Measurements from ENCODE around the gene KCNIP3.

Gene KCNIP3

DNA sequence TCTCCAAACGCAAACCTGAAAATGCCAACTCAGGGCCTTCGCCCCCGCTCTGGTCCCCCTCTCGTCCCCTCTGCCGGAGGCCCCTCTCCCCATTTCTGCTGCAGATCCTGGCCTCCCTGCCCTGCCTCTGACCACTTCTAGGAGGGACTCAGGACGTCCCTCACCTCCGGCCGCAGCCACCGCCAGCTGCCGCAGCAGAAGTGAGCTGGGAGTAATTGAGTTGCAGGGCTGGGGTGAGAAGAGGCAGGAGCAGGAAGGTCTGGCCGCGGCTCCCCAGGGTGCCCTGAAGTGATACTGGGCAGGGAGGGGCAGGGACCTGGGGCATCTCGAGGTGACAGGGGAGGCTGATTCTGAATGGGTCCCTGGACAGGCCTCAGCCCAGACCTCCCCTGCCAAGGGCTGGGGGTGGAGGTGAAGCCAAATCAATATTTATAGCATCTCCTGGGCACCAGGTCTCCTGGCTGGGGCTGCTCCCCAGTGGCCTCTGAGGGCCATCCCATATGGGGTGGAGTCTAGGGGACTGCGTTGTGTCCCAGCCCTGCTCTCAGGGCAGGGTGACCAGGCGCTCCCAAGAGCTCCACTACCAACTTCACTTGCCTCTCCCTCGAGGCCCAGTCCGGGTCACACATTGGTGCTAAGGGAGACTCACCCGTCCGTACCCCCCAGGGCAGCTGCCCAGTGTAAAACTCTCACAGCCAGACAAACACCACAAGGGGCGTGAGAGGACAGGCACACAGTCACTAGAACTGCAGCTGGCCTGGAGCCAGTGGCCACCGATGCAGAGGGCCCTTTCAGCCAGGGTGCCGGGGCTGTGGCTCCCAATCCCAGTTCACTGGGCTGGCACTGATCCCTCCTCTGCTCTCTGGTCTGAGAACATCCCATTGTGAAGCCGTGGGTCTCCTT, 33.0 kb downstream of the KCNIP3 start:
- no peak for DNase-seq (ENCODE audit: low read depth)

DNA sequence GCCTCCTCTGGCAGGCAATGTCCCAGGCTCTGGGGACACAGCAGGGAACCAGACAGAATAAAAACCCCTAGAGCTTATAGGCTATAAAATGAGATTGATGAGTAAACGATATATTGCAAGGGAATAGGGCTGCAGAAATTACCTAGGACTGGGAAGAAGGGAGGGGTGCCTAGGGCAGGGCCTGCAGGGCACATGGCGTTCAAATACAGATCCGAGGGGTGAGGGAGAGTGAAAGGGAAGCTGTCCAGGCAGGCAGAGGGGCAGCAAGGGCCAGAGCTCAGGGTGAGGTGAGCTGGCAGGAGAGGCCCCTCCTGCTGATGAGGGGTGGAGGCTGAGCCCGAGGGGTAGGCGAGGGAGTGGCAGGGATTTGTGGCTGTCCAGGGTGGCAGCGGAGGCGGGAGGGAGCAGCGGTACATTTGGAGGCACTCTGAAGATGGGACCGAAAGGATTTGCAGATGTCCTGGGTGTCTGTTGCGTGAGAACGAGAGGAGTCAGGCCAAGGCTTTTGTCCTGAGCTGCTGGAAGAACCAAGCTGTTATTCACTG, 33.7 kb downstream of the KCNIP3 start:
- DNase-seq (ENCODE audit: low read depth): no peak

DNA sequence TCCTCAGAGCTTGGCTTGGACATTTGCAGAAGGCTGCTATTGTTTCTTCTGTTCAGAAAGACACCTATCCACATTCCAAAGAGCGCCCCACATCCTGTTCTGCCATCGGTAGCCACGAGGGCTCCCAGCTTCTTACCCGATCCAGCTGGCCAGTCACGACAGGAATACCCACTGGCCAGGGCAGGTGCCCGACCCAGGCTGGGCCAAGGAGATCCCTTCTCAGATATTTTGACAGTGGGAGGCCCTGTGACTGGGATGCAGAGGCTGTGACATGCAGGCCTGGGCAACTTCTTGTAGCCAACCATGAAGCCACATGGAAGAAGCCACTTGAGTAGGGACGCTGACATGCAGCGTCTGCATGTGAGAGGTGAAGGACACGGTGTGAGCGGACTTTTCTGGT, 34.5 kb downstream of the KCNIP3 start:
- DNase-seq (ENCODE audit: low read depth): no peak

DNA sequence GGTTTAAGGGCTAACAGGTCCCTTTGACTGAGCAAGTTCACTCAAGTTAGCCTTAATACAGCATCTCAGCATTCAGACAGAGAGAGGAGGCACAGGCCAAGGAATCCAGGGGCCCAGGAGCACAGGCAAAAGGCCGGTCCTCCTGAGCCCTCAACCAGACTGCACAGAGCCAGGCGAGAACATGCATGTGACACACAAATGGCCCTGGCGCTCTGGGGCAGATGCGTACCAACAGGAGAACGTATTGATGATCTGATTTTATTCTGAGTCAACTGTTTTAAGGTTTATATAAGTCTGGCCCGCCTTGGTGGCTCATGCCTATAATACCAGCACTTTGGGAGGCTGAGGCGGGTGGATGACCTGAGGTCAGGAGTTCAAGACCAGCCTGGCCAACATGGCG, 34.9 kb downstream of the KCNIP3 start:
- no peak for DNase-seq (ENCODE audit: low read depth)

GRCh38 chr2:95333056-95333455, 35.9 kb downstream of the KCNIP3 start:
- no peak for DNase-seq (ENCODE audit: low read depth)

DNA sequence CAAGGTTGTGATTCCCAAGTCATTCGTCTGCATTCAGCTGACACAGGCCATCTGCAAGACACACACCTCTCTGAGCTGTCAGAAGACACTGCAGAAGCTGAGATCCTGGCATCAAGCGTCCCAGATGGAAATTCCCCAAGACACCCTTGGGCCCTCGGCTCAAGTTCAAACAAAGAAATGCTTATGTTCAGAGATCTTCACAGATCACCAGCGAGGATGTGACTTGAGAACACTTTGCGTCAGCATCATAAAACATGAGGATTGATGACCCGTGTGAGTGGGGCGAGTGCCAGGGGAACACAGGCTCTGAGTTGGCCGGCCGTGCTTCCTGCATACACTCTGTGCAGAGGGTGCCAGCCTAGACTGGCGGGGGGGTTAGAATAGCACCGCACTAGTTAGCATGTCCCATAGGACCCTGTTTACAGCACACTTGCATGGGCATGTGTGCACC, 36.8 kb downstream of the KCNIP3 start:
- no peak for DNase-seq (ENCODE audit: low read depth)

DNA sequence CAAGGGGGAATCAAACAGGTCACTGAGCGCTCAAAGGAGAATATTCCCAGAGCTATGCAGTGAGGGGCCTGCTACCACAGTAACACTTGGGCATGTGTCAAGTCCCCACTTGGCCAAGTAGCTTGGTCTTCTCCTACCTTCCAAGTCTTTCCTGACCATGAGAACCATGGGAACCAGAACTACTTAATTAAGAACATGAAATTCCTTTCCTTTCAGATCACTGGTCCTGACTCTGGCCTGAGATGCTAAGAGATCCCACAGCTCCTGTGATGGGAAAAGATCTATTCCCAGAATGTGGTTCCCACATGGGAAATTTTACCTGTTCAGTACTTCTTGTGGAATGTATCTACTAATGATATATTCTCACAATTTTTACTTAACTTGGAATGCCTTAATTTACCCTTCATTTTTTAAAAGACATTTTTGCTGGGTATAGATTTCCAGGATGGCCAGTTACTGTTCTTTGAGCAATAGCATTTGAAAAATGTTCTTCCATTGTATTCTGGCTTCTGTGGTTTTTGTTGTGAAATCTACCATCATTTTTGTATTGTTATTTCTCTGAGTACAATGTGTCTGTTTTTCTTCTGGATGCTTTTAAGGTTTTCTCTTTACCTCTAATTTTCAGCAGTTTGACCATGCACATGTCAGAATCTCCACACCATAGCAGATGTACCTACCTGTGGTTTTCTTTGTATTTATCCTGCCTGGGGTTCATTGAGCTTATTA, 37.9 kb downstream of the KCNIP3 start:
- no peak for DNase-seq (ENCODE audit: low read depth)

GRCh38 chr2:95336406-95336805, 39.3 kb downstream of the KCNIP3 start:
- DNase-seq (ENCODE audit: low read depth): no peak

DNA sequence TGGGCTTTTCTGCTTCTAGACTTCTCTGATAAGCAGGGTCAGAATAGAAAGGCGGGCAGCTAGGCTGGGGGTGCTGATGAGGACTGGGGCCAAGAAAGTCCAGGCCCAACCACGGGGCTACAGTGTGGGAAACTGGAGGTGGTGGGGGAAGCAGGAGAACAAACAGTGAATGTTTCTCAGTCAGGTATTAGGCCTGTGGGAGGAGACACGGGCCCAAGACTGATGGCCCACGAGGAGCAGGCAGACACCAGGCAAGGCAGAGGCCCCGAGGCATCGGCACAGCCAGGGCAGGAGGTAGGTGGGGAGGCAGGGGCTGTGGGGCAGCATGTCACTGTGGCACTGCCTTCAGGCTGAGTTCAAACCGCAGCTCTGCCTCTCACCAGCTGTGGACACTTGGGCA, 40.7 kb downstream of the KCNIP3 start:
- DNase-seq (ENCODE audit: low read depth): no peak

DNA sequence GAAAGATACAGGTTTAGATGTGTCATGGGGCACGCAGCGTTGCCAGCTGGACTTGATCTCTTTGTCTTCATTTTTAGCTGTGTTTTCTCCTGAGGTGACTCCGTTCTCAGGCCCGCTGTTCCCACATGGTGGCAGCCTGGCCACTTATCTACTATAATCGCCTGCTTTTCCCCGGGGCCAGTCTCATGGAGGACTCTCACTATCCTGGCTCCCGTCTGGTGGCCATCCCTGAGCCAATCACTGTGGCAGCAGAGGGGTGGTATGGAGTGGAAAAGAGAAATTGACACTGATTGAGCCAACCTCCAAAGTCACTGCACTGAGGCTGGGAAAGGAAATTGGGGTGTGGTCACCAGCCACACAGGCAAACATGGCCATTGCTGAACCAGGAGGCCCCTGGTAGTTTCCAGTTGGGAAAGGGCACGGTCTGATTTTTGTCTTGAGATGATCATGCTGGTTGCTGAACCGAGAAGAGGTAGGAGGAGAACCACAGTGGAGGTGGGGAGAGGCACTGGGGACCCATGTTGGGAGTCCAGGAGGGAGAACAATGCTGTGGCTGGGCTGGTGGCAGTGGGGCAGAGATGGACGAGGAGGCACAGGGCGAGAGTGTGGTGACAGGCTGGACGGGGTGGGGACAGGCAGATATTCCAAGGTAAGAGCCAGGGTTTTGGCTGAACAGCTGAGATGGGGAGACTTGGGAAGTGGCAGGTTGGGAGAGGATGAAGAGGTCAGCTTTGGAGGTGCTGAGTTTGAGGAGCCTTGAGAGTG, 45.6 kb downstream of the KCNIP3 start:
- DNase-seq (ENCODE audit: low read depth): no peak

- no peak for DNase-seq (ENCODE audit: low read depth)
These were observed 46.5 kb downstream of the KCNIP3 start for GRCh38 chr2:95343429-95344214.

DNA sequence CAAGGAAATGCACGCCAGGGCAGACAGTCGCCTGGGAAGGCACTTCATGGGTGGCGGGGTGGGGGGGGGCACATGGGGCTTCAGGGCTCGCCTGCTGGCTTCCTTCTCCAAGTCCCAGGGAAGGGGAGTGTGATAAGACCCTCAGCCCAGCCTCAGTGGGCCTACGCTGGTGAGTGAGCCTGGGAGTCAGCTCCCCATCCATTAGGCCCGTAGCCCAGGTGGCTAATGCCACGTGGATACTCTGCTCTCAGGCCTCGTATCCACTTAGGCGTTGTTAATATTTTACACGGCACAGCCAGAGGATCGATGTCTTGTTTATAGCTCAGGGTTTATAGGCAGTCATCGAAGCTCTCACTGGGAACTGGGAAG, 47.1 kb downstream of the KCNIP3 start:
- DNase-seq (ENCODE audit: low read depth): no peak

DNA sequence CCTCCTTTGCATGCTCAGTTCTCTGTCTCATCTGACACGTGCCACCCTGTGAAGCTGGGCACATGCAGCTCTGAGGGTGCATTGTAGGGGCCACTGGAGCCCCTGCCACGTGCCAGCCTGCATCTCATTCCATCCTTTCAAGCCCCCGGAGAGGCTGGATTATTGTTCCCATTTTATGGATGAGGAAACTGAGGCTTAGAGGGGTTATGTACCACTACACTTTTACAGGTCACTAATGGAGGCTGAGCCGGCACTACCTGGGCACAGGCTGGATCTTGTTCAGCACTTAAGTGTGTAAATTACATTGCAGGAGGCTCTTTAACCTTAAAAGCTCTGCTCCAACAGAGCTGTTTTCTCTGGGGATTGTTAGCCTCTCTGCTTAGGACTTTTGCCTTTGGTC, 47.5 kb downstream of the KCNIP3 start:
- no peak for DNase-seq (ENCODE audit: low read depth)

- DNase-seq (ENCODE audit: low read depth): no peak
These were observed 48.0 kb downstream of the KCNIP3 start for GRCh38 chr2:95345081-95345562.

GRCh38 chr2:95345563-95346230, 48.5 kb downstream of the KCNIP3 start:
- peak; percentile 54 for DNase-seq (ENCODE audit: low read depth)

- no peak for DNase-seq (ENCODE audit: low read depth)
These were observed 49.1 kb downstream of the KCNIP3 start for GRCh38 chr2:95346231-95346737.

DNA sequence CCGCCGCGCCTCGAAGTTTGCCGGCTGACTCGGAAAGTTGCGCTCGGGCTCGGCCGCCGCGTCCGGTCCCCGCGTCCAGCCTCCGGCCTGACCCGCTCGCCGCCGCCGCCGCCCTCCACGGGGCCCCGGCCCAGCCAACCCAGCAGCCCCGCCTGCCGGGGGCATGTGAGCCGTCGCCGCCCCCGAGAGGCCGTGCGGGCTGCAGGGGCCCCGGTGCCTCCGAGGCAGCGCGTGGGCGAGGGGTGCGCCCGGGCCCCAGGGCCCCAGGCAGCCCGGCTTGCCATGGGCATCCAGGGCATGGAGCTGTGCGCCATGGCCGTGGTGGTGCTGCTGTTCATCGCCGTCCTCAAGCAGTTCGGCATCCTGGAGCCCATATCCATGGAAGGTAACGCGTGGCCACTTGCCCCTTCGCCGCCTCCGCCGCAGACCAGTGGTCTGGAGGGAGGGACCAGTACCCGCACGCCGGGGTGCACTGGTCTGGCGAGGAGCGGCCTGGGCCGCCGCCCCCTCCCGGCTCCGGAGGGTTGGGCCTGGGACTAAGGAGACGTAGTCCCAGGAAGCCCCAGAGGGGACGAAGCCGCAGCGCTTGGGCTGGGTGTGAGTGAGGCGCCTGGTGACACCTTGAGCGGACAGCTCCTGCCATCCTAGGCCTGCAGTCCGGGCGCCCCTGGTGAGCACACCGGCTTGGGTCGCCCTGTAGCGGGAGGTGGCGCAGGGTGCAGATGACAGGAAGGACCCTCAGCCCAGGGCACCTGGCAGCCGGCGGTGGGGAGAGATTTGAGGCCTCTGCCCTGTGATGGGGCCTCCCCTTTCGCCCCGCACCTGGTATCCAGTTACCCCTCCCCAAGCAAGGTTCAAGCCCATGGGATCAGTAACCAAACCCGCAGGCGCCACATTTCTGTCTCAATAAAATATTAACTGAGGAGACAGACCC, 49.9 kb downstream of the KCNIP3 start:
- no peak for DNase-seq (ENCODE audit: low read depth)

DNA sequence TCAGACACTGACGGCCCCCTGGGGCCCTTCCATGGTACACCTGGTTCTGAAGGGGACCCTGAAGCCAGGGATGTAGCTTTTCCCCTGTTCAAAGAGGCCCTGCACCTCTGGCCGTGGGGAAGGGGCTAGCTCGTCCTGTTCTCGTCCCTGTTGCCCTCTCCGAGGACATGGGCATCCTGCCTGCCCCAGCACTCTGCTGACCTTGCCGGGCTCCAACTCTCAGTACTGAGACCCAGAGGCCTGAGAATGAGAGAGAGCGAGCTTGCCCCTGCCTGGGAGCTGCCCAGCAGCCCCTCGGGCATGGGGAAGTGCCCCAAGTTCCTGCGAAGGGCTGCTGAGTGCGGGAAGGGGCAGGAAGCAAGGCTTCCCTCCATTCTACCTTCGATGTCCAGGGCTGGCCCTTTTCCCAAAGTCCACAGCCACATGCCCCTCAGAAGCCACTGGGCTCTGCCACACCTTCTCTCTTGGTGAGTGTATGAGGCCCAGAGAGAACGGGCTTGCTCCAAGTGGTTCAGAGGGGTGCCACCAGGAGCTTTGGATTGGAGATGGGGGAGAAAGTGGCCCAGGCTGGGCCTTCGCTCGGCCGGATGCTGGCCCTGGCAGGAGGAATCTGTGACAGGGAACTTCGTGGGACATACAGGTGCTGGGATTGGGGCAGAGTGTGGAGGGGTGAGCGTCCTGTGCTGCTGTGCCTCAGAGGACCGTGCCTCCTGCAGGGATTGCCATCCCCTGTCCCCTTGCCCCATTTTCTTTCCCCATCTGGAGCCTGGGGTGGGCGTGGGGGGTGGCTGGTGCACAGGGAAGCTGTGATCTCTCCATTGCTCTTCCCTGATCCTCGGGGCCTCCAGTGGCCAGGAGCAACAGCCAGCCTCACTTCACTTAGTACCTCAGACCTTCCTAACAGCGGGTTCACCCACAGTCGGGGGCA, 50.8 kb downstream of the KCNIP3 start:
- no peak for DNase-seq (ENCODE audit: low read depth)

Measured in stimulated activated CD8-positive, alpha-beta memory T cell treated with anti-CD3 and anti-CD28 coated beads, Interleukin-4, amount 100 ng/mL, for 24 hours (primary cell).